ENCODE measurements around the gene RFK. TPM values are rescaled to one million over a fixed set of nuclear protein-coding genes. Genes with fewer than 3 reads are reported as not detected.

RFK gene
- total RNA-seq, 6 experiments from 2014 or later = 11.1 to 25.2 (median 19.7) TPM

DNA sequence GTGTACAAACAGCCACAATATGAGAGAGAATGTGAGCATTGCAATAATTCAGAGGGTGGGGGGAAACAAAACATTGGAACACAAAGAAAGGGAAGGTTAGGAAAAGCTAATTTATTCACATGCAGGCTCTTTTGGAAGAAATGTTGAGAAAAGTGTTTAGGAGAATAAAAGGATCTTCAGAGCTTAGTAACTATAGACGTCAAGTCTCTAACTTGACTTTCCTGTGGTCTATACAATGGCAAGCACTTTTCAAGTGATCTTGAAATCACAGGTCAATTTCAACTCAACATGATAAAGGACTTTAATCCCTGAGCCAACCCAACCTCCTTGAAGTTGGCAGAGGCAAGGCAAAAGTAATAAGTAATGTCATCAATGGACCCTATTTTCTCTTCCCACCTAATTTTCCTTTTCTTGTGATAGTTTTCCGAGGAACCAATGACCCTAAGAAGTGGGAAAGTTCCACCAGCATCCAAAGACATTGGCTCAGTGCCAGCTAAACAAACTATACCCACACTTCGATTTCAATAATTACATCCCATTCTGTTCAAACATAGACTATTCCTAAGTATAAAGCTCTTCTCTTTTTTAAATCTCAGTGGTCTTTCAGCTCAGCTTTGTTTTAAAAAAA, 23.7 kb downstream of the RFK start:
- no peak for ATAC-seq
- Histone ChIP-seq H3K27me3 (no peaks in the 10 kb centered on the region), H3K4me1 (peaks cover 0 to 50% (median 25%) of the 10 kb centered on the region in 4 donors), H3K9me3 (no peaks in the 10 kb centered on the region), H3K36me3 (no peaks in the 10 kb centered on the region), H3K4me3 (no peak overlapping the region), H3K27ac (no peak overlapping the region)
- TF ChIP-seq CTCF (IDR thresholded peaks at IDR 0.05) = no peak
- no peak for TF ChIP-seq POLR2A (IDR thresholded peaks at IDR 0.05)
- intact Hi-C loops (cut with DNase I) = no loop called here
- DNase-seq = no peak
- 60% methylated on average over 3 of the region's 3 CpGs for WGBS (ENCODE audit: insufficient coverage, low coverage, low lambda C conversion rate, missing lambda C conversion rate)

- H3K9me3 ChIP-seq = no peaks in the 10 kb centered on the region
- DNase-seq (peak in 2 of 3 donors; percentile 47 to 85), ATAC-seq (peak; percentile 37 to 64 (median 62))
- H3K4me1 ChIP-seq = peaks cover 0 to 42% (median 22%) of the 10 kb centered on the region in 4 donors
- H3K4me3 ChIP-seq = no peak overlapping the region
- intact Hi-C loops (cut with DNase I) = no loop called here
- H3K27me3 ChIP-seq = no peaks in the 10 kb centered on the region
- WGBS (ENCODE audit: insufficient coverage, low coverage, low lambda C conversion rate, missing lambda C conversion rate) = 9% methylated on average over 3 of the region's 4 CpGs
- H3K36me3 ChIP-seq = no peaks in the 10 kb centered on the region
- TF ChIP-seq POLR2A (IDR thresholded peaks at IDR 0.05) = no peak
- no peak for TF ChIP-seq CTCF (IDR thresholded peaks at IDR 0.05)
- peak overlapping the region in 2 of 3 donors; percentile 38 to 45 for H3K27ac ChIP-seq
These were observed 24.6 kb downstream of the RFK start for GRCh38 chr9:76369583-76369982.

DNA sequence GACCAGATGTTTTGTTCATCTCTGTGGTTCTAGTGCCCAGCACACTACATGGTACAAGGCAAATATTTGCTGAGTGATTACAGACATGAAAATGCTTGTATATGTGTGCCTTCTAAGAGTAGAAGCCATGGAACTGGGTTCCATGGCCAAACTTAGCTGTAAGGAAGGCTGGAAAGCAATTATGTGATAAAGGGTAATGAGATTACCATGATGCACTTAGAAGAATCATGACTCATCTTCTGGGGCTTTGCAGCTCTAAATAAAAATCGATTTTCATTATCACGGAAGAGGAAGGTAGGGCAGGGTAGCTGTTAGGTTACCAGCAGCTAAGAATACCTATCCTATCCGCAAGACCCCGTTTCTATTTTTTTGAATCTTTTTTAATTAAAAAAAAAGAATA, 28.0 kb downstream of the RFK start:
- H3K9me3 ChIP-seq = no peaks in the 10 kb centered on the region
- DNase-seq = no peak
- ATAC-seq = no peak
- H3K4me1 ChIP-seq = peaks cover 0 to 20% (median 5%) of the 10 kb centered on the region in 4 donors
- no peak overlapping the region for H3K4me3 ChIP-seq
- H3K36me3 ChIP-seq = no peaks in the 10 kb centered on the region
- intact Hi-C loops (cut with DNase I) = no loop called here
- no peaks in the 10 kb centered on the region for H3K27me3 ChIP-seq
- no peak overlapping the region for H3K27ac ChIP-seq
- WGBS (ENCODE audit: insufficient coverage, low coverage, low lambda C conversion rate, missing lambda C conversion rate) = 75% methylated on average over 4 of the region's 4 CpGs
- TF ChIP-seq POLR2A (IDR thresholded peaks at IDR 0.05) = no peak
- no peak for TF ChIP-seq CTCF (IDR thresholded peaks at IDR 0.05)

DNA sequence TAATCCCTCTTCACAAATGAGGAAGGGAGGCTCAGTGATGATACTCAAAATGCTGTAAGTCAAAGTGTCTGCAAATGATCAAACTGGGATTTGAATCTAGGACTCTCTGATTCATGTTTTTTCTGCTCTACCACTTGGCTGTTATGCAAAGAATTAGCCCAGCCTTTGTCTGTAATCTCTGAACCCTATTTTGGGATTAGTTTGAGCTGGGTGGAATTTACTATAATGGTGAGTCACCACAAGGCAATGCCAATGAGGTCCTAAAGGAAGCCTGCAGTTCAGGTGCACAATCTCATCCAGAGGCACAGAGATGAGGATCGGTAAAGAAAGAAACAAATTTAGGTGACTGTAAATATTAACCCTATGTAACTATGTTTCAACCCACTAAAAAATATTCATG, 29.2 kb downstream of the RFK start:
- ATAC-seq (peak in 2 of 4 donors; percentile 36 to 94), DNase-seq (no peak)
- no peaks in the 10 kb centered on the region for H3K27me3 ChIP-seq
- intact Hi-C loops (cut with DNase I) = no loop called here
- H3K9me3 ChIP-seq = no peaks in the 10 kb centered on the region
- peaks cover 0 to 11% (median 5%) of the 10 kb centered on the region in 4 donors for H3K4me1 ChIP-seq
- H3K4me3 ChIP-seq = no peak overlapping the region
- H3K36me3 ChIP-seq = no peaks in the 10 kb centered on the region
- 50% methylated on average over 1 of the region's 1 CpG for WGBS (ENCODE audit: insufficient coverage, low coverage, low lambda C conversion rate, missing lambda C conversion rate)
- TF ChIP-seq POLR2A (IDR thresholded peaks at IDR 0.05) = no peak
- no peak for TF ChIP-seq CTCF (IDR thresholded peaks at IDR 0.05)
- no peak overlapping the region for H3K27ac ChIP-seq
